GM23248 (cell line): ENCODE measurements around the gene POC1A. TPM values are rescaled to one million over a fixed set of nuclear protein-coding genes. Genes with fewer than 3 reads are reported as not detected.

Experiments
- DNase-seq: peaks from one replicate; pipeline ENCODE4 v3.0.0-alpha.2; 2015
- H2AFZ ChIP-seq: fragments of 200-600 bp; sonication (generic); 2 replicates; pipeline ENCODE4 v1.6.1; 2016; ENCODE audit warnings: antibody characterized with exemption
- H3F3A ChIP-seq: fragments of 200-600 bp; sonication (generic); 2 replicates; pipeline ENCODE4 v1.6.1; 2016; ENCODE audit warnings: mild to moderate bottlenecking, antibody characterized with exemption, mixed run types; ENCODE audit not compliant: insufficient read depth
- H3K27ac ChIP-seq: fragments of 200-600 bp; sonication (generic); 2 replicates; pipeline ENCODE4 v1.5.1; 2016; ENCODE audit warnings: mild to moderate bottlenecking
- H3K27me3 ChIP-seq: fragments of 200-600 bp; sonication (generic); replicated peaks from 2 replicates; pipeline ENCODE4 v1.6.1; 2016; ENCODE audit warnings: mild to moderate bottlenecking; ENCODE audit not compliant: insufficient read depth
- H3K36me3 ChIP-seq: fragments of 200-600 bp; sonication (generic); 2 replicates; pipeline ENCODE4 v1.6.1; 2016; ENCODE audit warnings: low read depth, mild to moderate bottlenecking
- H3K4me1 ChIP-seq: fragments of 200-600 bp; sonication (generic); 2 replicates; pipeline ENCODE4 v1.6.1; 2016; ENCODE audit warnings: mild to moderate bottlenecking; ENCODE audit not compliant: insufficient read depth
- H3K4me2 ChIP-seq: fragments of 200-600 bp; sonication (generic); one replicate; pipeline ENCODE4 v1.6.1; 2016; ENCODE audit warnings: mild to moderate bottlenecking; ENCODE audit not compliant: unreplicated experiment
- H3K4me3 ChIP-seq: fragments of 200-600 bp; sonication (generic); 2 replicates; pipeline ENCODE4 v1.5.1; 2016; ENCODE audit warnings: mild to moderate bottlenecking
- H3K79me2 ChIP-seq: fragments of 200-600 bp; sonication (generic); 2 replicates; pipeline ENCODE4 v1.6.1; 2016; ENCODE audit warnings: mild to moderate bottlenecking; ENCODE audit not compliant: insufficient read depth
- H3K9ac ChIP-seq: fragments of 200-600 bp; sonication (generic); 2 replicates; pipeline ENCODE4 v1.6.1; 2016; ENCODE audit warnings: mild to moderate bottlenecking
- H3K9me2 ChIP-seq: fragments of 200-600 bp; sonication (generic); 2 replicates; pipeline ENCODE4 v1.6.1; 2016; ENCODE audit warnings: mixed run types, mild to moderate bottlenecking, moderate library complexity; ENCODE audit not compliant: insufficient read depth
- H3K9me3 ChIP-seq: fragments of 200-600 bp; sonication (generic); one replicate; pipeline ENCODE4 v1.6.1; 2017; ENCODE audit warnings: low read depth
- H4K20me1 ChIP-seq: fragments of 200-600 bp; sonication (generic); 2 replicates; pipeline ENCODE4 v1.6.0; 2016; ENCODE audit not compliant: insufficient read depth
- EZH2 ChIP-seq: fragments of 200-600 bp; sonication (generic); IDR thresholded peaks from 2 replicates; pipeline ENCODE4 v1.6.1; 2018; ENCODE audit warnings: antibody characterized with exemption, mild to moderate bottlenecking; ENCODE audit not compliant: insufficient read depth, poor library complexity, severe bottlenecking
- EZH2phosphoT487 ChIP-seq: fragments of 200-600 bp; sonication (generic); IDR thresholded peaks from 2 replicates; pipeline ENCODE4 v1.6.1; 2018; ENCODE audit warnings: antibody characterized with exemption, moderate library complexity, mild to moderate bottlenecking, low read depth; ENCODE audit not compliant: insufficient read depth
- WGBS, 2 experiments: methylation state at CpG; one replicate each; pipeline ENCODE4 v1.1.6; 2015 to 2017; ENCODE audit warnings: low lambda C conversion rate in 2 of 2, low coverage in 1 of 2; ENCODE audit errors: missing lambda C conversion rate in 2 of 2; 5-methylcytosine and 5-hydroxymethylcytosine counted together
- in situ Hi-C: fragments of 300-500 bp; cut with MboI; formaldehyde crosslinking; loops from 2 replicates; pipeline ENCODE4 v1.15.0; 2020
- polyA plus RNA-seq: library from polyadenylated mRNA; unstranded; fragments of >200 nt; fragmentation: Nextera tagmentation; extraction: Ambion mirVana; gene quantifications from 2 replicates; pipeline ENCODE4 v1.2.1, GENCODE V29; 2016
- total RNA-seq: library from RNA; depleted of rRNA; stranded (reverse); fragments of >200 nt; shearing (Covaris generic); gene quantifications from 2 replicates; pipeline ENCODE4 v1.2.3, GENCODE V29; 2014

Gene POC1A
- total and polyA plus RNA-seq, 2 experiments from 2014 or later: 5.2 to 11.0 TPM

DNA sequence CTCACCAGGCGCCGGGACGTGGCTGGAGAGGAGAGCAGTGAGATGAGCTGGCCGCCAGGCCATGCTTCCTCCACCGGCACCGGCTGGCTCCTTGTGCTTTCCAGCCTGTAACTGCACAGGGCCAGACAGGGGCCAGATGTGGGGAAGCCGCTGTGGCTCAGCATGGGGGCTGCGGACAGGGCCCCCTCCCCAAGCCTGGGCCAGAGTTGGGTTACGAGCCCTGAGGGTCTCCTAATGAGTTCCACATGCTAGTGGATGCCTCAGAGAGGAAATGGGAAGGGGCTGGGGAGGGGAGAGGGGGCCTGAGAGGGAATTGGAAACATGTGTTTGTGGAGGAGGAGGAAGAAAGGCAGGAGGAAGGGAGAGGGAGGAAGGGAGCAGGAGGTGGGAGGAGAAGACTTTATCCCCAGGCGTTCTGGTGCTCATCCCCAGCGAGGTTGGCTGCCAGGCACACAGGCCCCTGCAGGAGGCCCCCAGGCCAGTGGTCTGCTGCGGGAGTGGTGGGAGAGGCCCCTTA lies 86.1 kb downstream of the POC1A start:
- no peak overlapping the region for H3K9ac ChIP-seq
- no peak for DNase-seq
- no peaks in the 10 kb centered on the region for H3K27me3 ChIP-seq
- no peaks in the 10 kb centered on the region; the same call in 1 of the 2 replicates for H3K4me1 ChIP-seq
- WGBS, 2 experiments: 69 to 74% methylated on average over 7 to 12 of the region's 12 CpGs
- H4K20me1 ChIP-seq: no peaks in the 10 kb centered on the region
- in situ Hi-C loops: no loop called here
- H2AFZ ChIP-seq: no peak overlapping the region
- no peaks in the 10 kb centered on the region for H3K79me2 ChIP-seq
- H3K4me3 ChIP-seq: no peak overlapping the region
- no peaks in the 10 kb centered on the region for H3K9me3 ChIP-seq
- H3K4me2 ChIP-seq: no peak overlapping the region
- H3K9me2 ChIP-seq: no peaks in the 10 kb centered on the region
- no peak for TF ChIP-seq EZH2phosphoT487
- TF ChIP-seq EZH2: no peak
- H3F3A ChIP-seq: no peaks in the 10 kb centered on the region
- no peak overlapping the region for H3K27ac ChIP-seq
- no peaks in the 10 kb centered on the region for H3K36me3 ChIP-seq

DNA sequence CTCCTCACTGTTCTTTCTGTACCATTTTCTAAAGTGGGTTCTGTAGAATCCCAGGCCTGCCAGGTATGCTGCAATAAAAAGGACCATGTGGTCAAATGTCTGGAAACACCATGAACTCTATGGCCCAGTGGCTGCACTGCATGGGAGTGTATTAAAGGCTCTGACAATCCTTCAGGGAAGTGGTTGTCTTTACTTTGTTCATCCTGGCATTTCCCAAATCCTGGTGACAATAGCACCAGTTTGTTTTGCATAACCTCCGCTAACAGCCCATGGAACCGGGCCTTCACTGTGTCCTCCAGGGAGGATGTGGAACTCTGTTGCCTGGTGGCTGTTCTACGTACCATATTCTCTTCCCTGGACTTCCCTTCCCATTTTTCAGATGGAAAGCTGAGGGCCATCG lies 86.7 kb downstream of the POC1A start:
- Histone ChIP-seq H3K4me1 (peaks cover 5% of the 10 kb centered on the region), H3K9ac (no peak overlapping the region), H2AFZ (no peak overlapping the region), H3K9me3 (no peaks in the 10 kb centered on the region), H3F3A (no peaks in the 10 kb centered on the region), H4K20me1 (no peaks in the 10 kb centered on the region), H3K27ac (no peak overlapping the region), H3K79me2 (no peaks in the 10 kb centered on the region), H3K4me3 (no peak overlapping the region), H3K4me2 (no peak overlapping the region), H3K27me3 (no peaks in the 10 kb centered on the region), H3K9me2 (no peaks in the 10 kb centered on the region), H3K36me3 (no peaks in the 10 kb centered on the region)
- 83 to 84% methylated on average over 3 to 4 of the region's 4 CpGs for WGBS, 2 experiments
- DNase-seq: no peak
- no peak for TF ChIP-seq EZH2
- no peak for TF ChIP-seq EZH2phosphoT487
- in situ Hi-C loops: no loop called here

GRCh38 chr3:52067046-52067445 lies 87.2 kb downstream of the POC1A start:
- Histone ChIP-seq H2AFZ (no peak overlapping the region), H3K4me3 (no peak overlapping the region), H3K9me3 (no peaks in the 10 kb centered on the region), H3K4me1 (peaks cover 9% of the 10 kb centered on the region), H3K4me2 (no peak overlapping the region), H3K9me2 (no peaks in the 10 kb centered on the region), H3K27me3 (no peaks in the 10 kb centered on the region), H3F3A (no peaks in the 10 kb centered on the region), H3K27ac (no peak overlapping the region), H4K20me1 (no peaks in the 10 kb centered on the region), H3K9ac (no peak overlapping the region), H3K36me3 (no peaks in the 10 kb centered on the region), H3K79me2 (no peaks in the 10 kb centered on the region)
- DNase-seq: no peak
- WGBS, 2 experiments: 89 to 95% methylated on average over 6 to 8 of the region's 8 CpGs
- no peak for TF ChIP-seq EZH2
- in situ Hi-C loops: no loop called here

GRCh38 chr3:52065264-52065756 lies 88.9 kb downstream of the POC1A start:
- Histone ChIP-seq H3K4me3 (no peak overlapping the region), H3K27ac (no peak overlapping the region), H3K36me3 (no peaks in the 10 kb centered on the region), H3K9ac (no peak overlapping the region), H3K4me2 (no peak overlapping the region), H3F3A (no peaks in the 10 kb centered on the region), H4K20me1 (no peaks in the 10 kb centered on the region), H3K4me1 (peaks cover 9% of the 10 kb centered on the region), H3K79me2 (no peaks in the 10 kb centered on the region), H3K9me2 (no peaks in the 10 kb centered on the region), H2AFZ (no peak overlapping the region), H3K27me3 (no peaks in the 10 kb centered on the region), H3K9me3 (no peaks in the 10 kb centered on the region)
- 83 to 88% methylated on average over 12 of the region's 12 CpGs for WGBS, 2 experiments
- no peak for DNase-seq
- in situ Hi-C loops: no loop called here
- no peak for TF ChIP-seq EZH2
- no peak for TF ChIP-seq EZH2phosphoT487

DNA sequence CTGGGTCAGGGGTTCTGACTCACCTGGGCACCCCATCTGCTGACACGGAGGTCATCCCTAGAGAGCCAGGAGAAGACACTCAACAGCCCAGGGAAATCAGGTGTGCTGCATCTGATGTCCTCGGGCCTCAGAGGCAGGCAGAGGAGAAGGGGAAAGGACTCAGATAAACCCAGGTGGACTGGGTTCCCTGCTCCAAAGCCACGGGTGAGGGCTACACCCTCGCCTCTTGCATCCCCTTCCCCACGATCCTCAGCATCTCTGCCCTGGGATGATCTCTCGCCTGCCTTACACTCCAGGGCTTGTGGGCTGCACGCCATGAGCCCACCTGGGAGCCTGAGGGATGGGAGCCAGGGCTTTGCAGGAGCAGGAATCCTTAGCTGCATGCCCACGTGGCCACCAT lies 89.7 kb downstream of the POC1A start:
- TF ChIP-seq EZH2phosphoT487 (no peak), EZH2 (no peak)
- Histone ChIP-seq H3K9me3 (no peaks in the 10 kb centered on the region), H3K27me3 (no peaks in the 10 kb centered on the region), H2AFZ (no peak overlapping the region), H3K79me2 (no peaks in the 10 kb centered on the region), H3K4me1 (peaks cover 9% of the 10 kb centered on the region), H3K4me3 (no peak overlapping the region), H3K36me3 (no peaks in the 10 kb centered on the region), H3K4me2 (no peak overlapping the region), H3F3A (no peaks in the 10 kb centered on the region), H3K9me2 (no peaks in the 10 kb centered on the region), H3K9ac (no peak overlapping the region), H4K20me1 (no peaks in the 10 kb centered on the region), H3K27ac (no peak overlapping the region)
- WGBS, 2 experiments: 71 to 74% methylated on average over 8 of the region's 8 CpGs
- in situ Hi-C loops: no loop called here
- DNase-seq: no peak
